Gastrocnemius medialis (tissue), 4 donors: ENCODE measurements around the gene CLIP2. TPM values are rescaled to one million over a fixed set of nuclear protein-coding genes. Genes with fewer than 3 reads are reported as not detected.

Experiments used
- ATAC-seq, 2 donors: fragments of 150-250 bp; one replicate each; pipeline ENCODE4 v1.9.1; 2016
- DNase-seq, 2 donors: peaks; one replicate each; pipeline ENCODE4 v3.0.0-alpha.2; 2019
- H3K27ac ChIP-seq, 4 donors: fragments of 200-600 bp; sonication (generic); 1 replicate in 1 of 4; 2 replicates in 3 of 4; pipeline ENCODE4 v1.5.1; 2016 to 2018; ENCODE audit warnings: mild to moderate bottlenecking in 2 of 4, moderate library complexity in 1 of 4
- H3K27me3 ChIP-seq, 3 donors: fragments of 200-600 bp; sonication (generic) in 2 of 3; 1 replicate in 1 of 3; 2 replicates in 2 of 3; pipeline versions ENCODE4 v1.5.1 to v1.6.0; 2016 to 2019; ENCODE audit warnings: mild to moderate bottlenecking in 1 of 3, moderate library complexity in 1 of 3
- H3K36me3 ChIP-seq, 2 donors: fragments of 200-600 bp; sonication (generic) in 1 of 2; one replicate each; pipeline ENCODE4 v1.5.1; 2017 to 2018
- H3K4me1 ChIP-seq, 2 donors: fragments of 200-600 bp; sonication (generic) in 1 of 2; one replicate each; pipeline ENCODE4 v1.5.1; 2016 to 2017; ENCODE audit warnings: mild to moderate bottlenecking in 2 of 2
- H3K4me3 ChIP-seq, 4 donors: fragments of 200-600 bp; sonication (generic) in 3 of 4; 1 replicate in 1 of 4; 2 replicates in 3 of 4; pipeline ENCODE4 v1.5.1; 2016 to 2019; ENCODE audit warnings: mild to moderate bottlenecking in 2 of 4
- H3K9me3 ChIP-seq, 3 donors: fragments of 200-600 bp; sonication (generic) in 2 of 3; 1 replicate in 1 of 3; 2 replicates in 2 of 3; pipeline ENCODE4 v1.5.1; 2016 to 2019
- POLR2A ChIP-seq, 2 donors: fragments of 450-650 bp; IDR thresholded peaks; one replicate each; pipeline ENCODE4 v1.6.1; 2017; ENCODE audit warnings: antibody characterized with exemption in 2 of 2, mild to moderate bottlenecking in 2 of 2, moderate library complexity in 2 of 2
- in situ Hi-C, 4 donors: fragments of 200-750 bp; cut with MboI; loops; one replicate each; pipeline versions ENCODE4 v1.15.0 to v1.8.0; 2017; ENCODE audit warnings: low sequenced_read_pairs in 4 of 4
- intact Hi-C: fragments of 100-400 bp; cut with DNase I; formaldehyde crosslinking; loops from one replicate; pipeline ENCODE4 v1.15.1; 2023; ENCODE audit warnings: low total_unique reads
- total RNA-seq, 4 donors: library from RNA; depleted of rRNA; stranded (reverse); fragments of >200 nt; gene quantifications; one replicate each; pipeline versions ENCODE4 v1.1.0 to v1.2.3, GENCODE V29; 2016
- TF ChIP-seq, protein P1 (sequence below), 5 experiments: fragments of 450-650 bp in 3 of 5; fragments of 200-600 bp in 2 of 5; sonication (generic) in 2 of 5; IDR thresholded peaks in 4 of 5; conservative IDR thresholded peaks in 1 of 5; 1 replicate in 4 of 5; 2 replicates in 1 of 5; pipeline ENCODE4 v1.5.1; 2016 to 2019; ENCODE audit warnings: antibody characterized with exemption in 5 of 5, mild to moderate bottlenecking in 3 of 5, moderate library complexity in 3 of 5

The CLIP2 gene
- total RNA-seq, 4 donors from 2014 or later, result 2.0 to 10.0 (median 4.2) TPM

DNA sequence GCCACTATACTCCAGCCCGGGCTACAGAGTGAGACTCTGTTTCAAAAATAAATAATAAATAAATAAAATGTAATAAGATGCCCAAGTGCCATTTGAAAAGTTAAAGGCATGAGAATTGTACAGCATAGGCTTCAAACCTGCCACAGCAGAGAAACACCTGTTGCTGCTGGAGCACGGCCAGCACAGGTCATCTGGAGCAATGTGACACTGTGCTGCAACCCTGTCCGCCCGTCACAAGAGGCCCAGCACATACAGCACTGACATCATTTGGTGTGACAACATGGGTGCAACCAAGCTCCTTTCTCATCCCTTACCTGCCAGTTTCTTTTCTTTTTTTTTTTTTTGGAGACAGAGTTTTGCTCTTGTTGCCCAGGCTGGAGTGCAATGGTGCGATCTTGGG, 36.3 kb upstream of the CLIP2 start:
- H3K27ac ChIP-seq, result no peak overlapping the region
- H3K4me1 ChIP-seq, result peaks cover 12 to 18% of the 10 kb centered on the region in 2 donors
- peaks cover 0 to 34% of the 10 kb centered on the region in 2 donors for H3K36me3 ChIP-seq
- H3K27me3 ChIP-seq, result no peaks in the 10 kb centered on the region
- intact Hi-C loops, result loop anchor here (5.0 to 10.0 kb wide), 3 partner anchors 46 to 168 kb away; partner anchors contain the start of gene LIMK1
- DNase-seq, result peak in 1 of 2 donors; percentile 37
- in situ Hi-C loops, result no loop called here
- no peak for ATAC-seq
- no peak overlapping the region for H3K4me3 ChIP-seq
- TF ChIP-seq, protein P1, sequence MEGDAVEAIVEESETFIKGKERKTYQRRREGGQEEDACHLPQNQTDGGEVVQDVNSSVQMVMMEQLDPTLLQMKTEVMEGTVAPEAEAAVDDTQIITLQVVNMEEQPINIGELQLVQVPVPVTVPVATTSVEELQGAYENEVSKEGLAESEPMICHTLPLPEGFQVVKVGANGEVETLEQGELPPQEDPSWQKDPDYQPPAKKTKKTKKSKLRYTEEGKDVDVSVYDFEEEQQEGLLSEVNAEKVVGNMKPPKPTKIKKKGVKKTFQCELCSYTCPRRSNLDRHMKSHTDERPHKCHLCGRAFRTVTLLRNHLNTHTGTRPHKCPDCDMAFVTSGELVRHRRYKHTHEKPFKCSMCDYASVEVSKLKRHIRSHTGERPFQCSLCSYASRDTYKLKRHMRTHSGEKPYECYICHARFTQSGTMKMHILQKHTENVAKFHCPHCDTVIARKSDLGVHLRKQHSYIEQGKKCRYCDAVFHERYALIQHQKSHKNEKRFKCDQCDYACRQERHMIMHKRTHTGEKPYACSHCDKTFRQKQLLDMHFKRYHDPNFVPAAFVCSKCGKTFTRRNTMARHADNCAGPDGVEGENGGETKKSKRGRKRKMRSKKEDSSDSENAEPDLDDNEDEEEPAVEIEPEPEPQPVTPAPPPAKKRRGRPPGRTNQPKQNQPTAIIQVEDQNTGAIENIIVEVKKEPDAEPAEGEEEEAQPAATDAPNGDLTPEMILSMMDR (IDR thresholded peaks at IDR 0.05 in 4 of 5, conservative IDR thresholded peaks at IDR 0.05 in 1 of 5), result no peak
- TF ChIP-seq POLR2A (IDR thresholded peaks at IDR 0.05), result no peak
- no peaks in the 10 kb centered on the region for H3K9me3 ChIP-seq

- H3K27me3 ChIP-seq, result no peaks in the 10 kb centered on the region
- TF ChIP-seq, protein P1 (IDR thresholded peaks at IDR 0.05 in 4 of 5, conservative IDR thresholded peaks at IDR 0.05 in 1 of 5), result no peak
- TF ChIP-seq POLR2A (IDR thresholded peaks at IDR 0.05), result no peak
- peaks cover 12 to 18% of the 10 kb centered on the region in 2 donors for H3K4me1 ChIP-seq
- in situ Hi-C loops (no loop called here), intact Hi-C loops (loop anchor here (5.0 to 10.0 kb wide), 3 partner anchors 46 to 169 kb away; partner anchors contain the start of gene LIMK1)
- peak overlapping the region; percentile 72 to 90 (median 84) for H3K4me3 ChIP-seq
- no peaks in the 10 kb centered on the region for H3K9me3 ChIP-seq
- H3K27ac ChIP-seq, result peak overlapping the region in 3 of 4 donors; percentile 86 to 91 (median 87)
- ATAC-seq (no peak), DNase-seq (no peak)
- peaks cover 0 to 30% of the 10 kb centered on the region in 2 donors for H3K36me3 ChIP-seq
Observed at GRCh38 chr7:74253331-74253730, 35.9 kb upstream of the CLIP2 start.

DNA sequence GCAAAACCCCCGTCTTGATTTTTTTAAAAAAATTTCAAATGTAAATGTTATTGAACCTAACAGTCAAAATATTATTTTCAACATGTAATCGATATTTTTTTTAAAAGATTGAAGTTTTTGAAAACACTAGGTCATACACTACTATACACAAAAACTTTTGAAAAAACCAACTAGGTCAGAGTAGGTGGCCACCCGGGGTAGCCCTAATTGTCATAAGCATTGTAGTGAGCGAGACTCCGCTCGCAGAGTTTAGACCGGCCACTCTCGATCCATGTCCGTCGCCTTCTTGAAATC, 35.4 kb upstream of the CLIP2 start:
- TF ChIP-seq POLR2A (IDR thresholded peaks at IDR 0.05), result no peak
- TF ChIP-seq, protein P1 (IDR thresholded peaks at IDR 0.05 in 4 of 5, conservative IDR thresholded peaks at IDR 0.05 in 1 of 5), result no peak
- H3K27me3 ChIP-seq, result no peaks in the 10 kb centered on the region
- in situ Hi-C loops, result no loop called here
- peak in 1 of 2 donors; percentile 15 for ATAC-seq
- intact Hi-C loops, result loop anchor here (1.0 to 10.0 kb wide), 4 partner anchors 36 to 169 kb away; partner anchors contain the start of genes CLIP2 and LIMK1
- H3K9me3 ChIP-seq, result no peaks in the 10 kb centered on the region
- DNase-seq, result no peak
- H3K36me3 ChIP-seq, result peaks cover 0 to 25% of the 10 kb centered on the region in 2 donors
- H3K4me1 ChIP-seq, result peaks cover 12 to 18% of the 10 kb centered on the region in 2 donors
- peak overlapping the region; percentile 84 to 91 (median 86) for H3K27ac ChIP-seq
- H3K4me3 ChIP-seq, result peak overlapping the region; percentile 72 to 90 (median 84)

DNA sequence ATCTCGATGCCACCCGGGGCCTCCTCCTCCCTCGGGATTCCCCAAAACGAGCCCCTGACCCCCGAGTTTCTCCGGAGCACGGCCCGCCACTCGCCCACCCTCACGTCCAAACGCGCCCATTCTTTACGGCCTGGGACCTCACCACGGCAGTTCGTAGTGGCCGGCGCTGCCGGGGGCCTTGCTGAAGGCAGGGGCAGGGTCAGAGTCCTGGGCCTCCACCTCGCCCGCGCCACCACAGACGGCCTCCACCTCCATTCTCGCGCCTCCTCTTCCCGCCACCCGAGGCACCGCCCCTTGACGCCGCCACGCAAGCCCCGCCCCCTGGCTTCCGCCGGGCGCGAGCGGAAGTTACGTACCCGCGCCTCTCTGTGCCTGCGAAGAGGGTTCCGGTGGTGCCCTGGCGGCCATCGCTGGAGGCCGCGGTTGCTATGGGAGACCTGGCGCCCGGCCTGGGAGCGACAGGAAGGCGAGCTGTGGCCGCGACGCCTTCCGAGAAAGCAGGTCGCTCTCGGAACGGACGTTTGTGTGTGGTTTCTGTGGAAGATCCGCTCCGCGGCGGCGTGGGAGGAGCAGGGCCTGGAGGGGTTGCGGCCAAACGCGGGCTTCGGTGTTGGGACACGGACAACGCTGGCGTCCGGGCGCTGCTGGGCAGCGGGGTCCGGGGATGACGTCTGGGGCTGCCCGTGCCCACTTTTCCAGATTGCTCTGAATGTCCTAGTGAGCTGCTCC, 34.9 kb upstream of the CLIP2 start, which contains the start of gene RFC2:
TSS of gene RFC2 (minus strand) at position 271 of the 729 bp plus-strand sequence. CDS start at position 255, 16 bp downstream.
- Histone ChIP-seq H3K27ac (peak within 1 kb of the TSS; percentile 84 to 91 (median 86)), H3K36me3 (peaks cover 0 to 20% of the 10 kb centered on the region in 2 donors), H3K27me3 (no peaks in the 10 kb centered on the region), H3K9me3 (no peaks in the 10 kb centered on the region), H3K4me1 (peaks cover 12 to 18% of the 10 kb centered on the region in 2 donors), H3K4me3 (peak within 1 kb of the TSS; percentile 72 to 90 (median 84))
- intact Hi-C loops (loop anchor here (1.0 to 10.0 kb wide), 4 partner anchors 35 to 169 kb away; partner anchors contain the start of genes CLIP2 and LIMK1), in situ Hi-C loops (no loop called here)
- ATAC-seq (peak; percentile 97), DNase-seq (peak; percentile 91 to 95)
- TF ChIP-seq, protein P1 (IDR thresholded peaks at IDR 0.05 in 4 of 5, conservative IDR thresholded peaks at IDR 0.05 in 1 of 5), result peak; percentile 42 to 71 (median 46)
- TF ChIP-seq POLR2A (IDR thresholded peaks at IDR 0.05), result peak; percentile 61 to 64
